ENCODE data around the gene PLA2G4B. TPM values are rescaled to one million over a fixed set of nuclear protein-coding genes. Genes with fewer than 3 reads are reported as not detected.

PLA2G4B gene
- total and polyA plus RNA-seq, 9 donors = 4.8 to 17.5 (median 10.6) TPM

GRCh38 chr15:41825572-41826535, 12.8 kb upstream of the PLA2G4B start:
- TF ChIP-seq CTCF (IDR thresholded peaks at IDR 0.05) = no peak
- Histone ChIP-seq H3K9me3 (no peaks in the 10 kb centered on the region), H3K36me3 (no peaks in the 10 kb centered on the region), H3K27me3 (no peaks in the 10 kb centered on the region), H3K27ac (no peak overlapping the region), H3K4me1 (ENCODE audit: insufficient read depth) (no peaks in the 10 kb centered on the region), H3K4me3 (no peak overlapping the region)
- intact Hi-C loops (cut with DNase I) = no loop called here
- no peak for DNase-seq
- 64 to 76% (median 71%) methylated on average over 13 of the region's 13 CpGs for WGBS, 3 donors

GRCh38 chr15:41827290-41827879, 11.3 kb upstream of the PLA2G4B start:
- 6 to 7% (median 7%) methylated on average over 37 of the region's 37 CpGs for WGBS, 3 donors
- Histone ChIP-seq H3K4me3 (peak overlapping the region; percentile 85), H3K9me3 (no peaks in the 10 kb centered on the region), H3K27me3 (no peaks in the 10 kb centered on the region), H3K4me1 (ENCODE audit: insufficient read depth) (no peaks in the 10 kb centered on the region), H3K27ac (peak overlapping the region in 1 of 2 donors; percentile 82), H3K36me3 (no peaks in the 10 kb centered on the region)
- intact Hi-C loops (cut with DNase I) = no loop called here
- TF ChIP-seq POLR2A (IDR thresholded peaks at IDR 0.05) (no peak), EP300 (IDR thresholded peaks at IDR 0.05) (no peak)
- DNase-seq = peak in 2 of 5 donors; percentile 43 to 66

- no peaks in the 10 kb centered on the region for H3K36me3 ChIP-seq
- intact Hi-C loops (cut with DNase I) = no loop called here
- 1% methylated on average over 49 to 66 of the region's 66 CpGs for WGBS, 3 donors
These were observed 10.5 kb upstream of the PLA2G4B start, which contains the start of gene JMJD7 for GRCh38 chr15:41827880-41828806. Gene JMJD7 (plus strand): TSS chr15:41828092. CDS start chr15:41828125, 33 bp downstream.

GRCh38 chr15:41828807-41829141, 9.9 kb upstream of the PLA2G4B start:
- H3K4me1 ChIP-seq (ENCODE audit: insufficient read depth) = no peaks in the 10 kb centered on the region
- TF ChIP-seq CTCF (IDR thresholded peaks at IDR 0.05) (no peak), POLR2A (IDR thresholded peaks at IDR 0.05) (no peak), EP300 (IDR thresholded peaks at IDR 0.05) (no peak)
- WGBS, 3 donors = 5 to 10% (median 8%) methylated on average over 6 of the region's 6 CpGs
- intact Hi-C loops (cut with DNase I) = no loop called here
- DNase-seq = no peak
- H3K36me3 ChIP-seq = no peaks in the 10 kb centered on the region
- no peaks in the 10 kb centered on the region for H3K27me3 ChIP-seq
- H3K9me3 ChIP-seq = no peaks in the 10 kb centered on the region
- peak overlapping the region; percentile 85 for H3K4me3 ChIP-seq
- peak overlapping the region in 1 of 2 donors; percentile 82 for H3K27ac ChIP-seq

More at GRCh38 chr15:41827880-41828806, 10.5 kb upstream of the PLA2G4B start, which contains the start of gene JMJD7:
- Histone ChIP-seq H3K27ac (peak within 1 kb of the TSS; percentile 3 to 82), H3K4me3 (peak within 1 kb of the TSS; percentile 85), H3K4me1 (ENCODE audit: insufficient read depth) (no peaks in the 10 kb centered on the region), H3K9me3 (no peaks in the 10 kb centered on the region), H3K27me3 (no peaks in the 10 kb centered on the region)
- TF ChIP-seq CTCF (IDR thresholded peaks at IDR 0.05) = no peak
- peak; percentile 80 for TF ChIP-seq POLR2A (IDR thresholded peaks at IDR 0.05)
- peak; percentile 95 to 98 (median 96) for DNase-seq
